EL (cell line): Measurements from ENCODE around the gene CRHR2.

ENCODE experiments used
- DNase-seq: peaks from one replicate; pipeline ENCODE4 v3.0.0-alpha.2; 2016

Gene CRHR2

GRCh38 chr7:30706316-30706715, 24.1 kb upstream of the CRHR2 start:
- no peak for DNase-seq

- no peak for DNase-seq
Measured at GRCh38 chr7:30705596-30705995, 23.3 kb upstream of the CRHR2 start.

GRCh38 chr7:30705008-30705407, 22.8 kb upstream of the CRHR2 start:
- no peak for DNase-seq

DNA sequence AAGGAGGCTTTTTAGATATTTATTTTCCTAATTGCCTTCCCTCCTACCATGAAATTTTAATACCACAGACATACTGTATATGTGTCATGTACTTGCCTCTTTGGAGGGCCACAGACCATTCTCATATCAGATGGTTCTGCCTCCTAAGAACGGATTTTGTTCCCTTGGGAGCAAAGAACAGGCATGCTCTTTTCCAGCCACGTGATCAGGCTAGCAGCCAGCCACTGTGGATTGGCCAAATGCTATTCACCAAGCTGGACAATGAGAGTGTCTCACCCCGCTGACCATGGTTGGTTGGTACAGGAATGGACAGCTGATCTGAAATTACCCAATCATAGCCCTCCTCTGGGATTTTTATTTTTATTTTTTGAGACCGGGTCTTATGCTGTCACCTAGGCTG, 21.5 kb upstream of the CRHR2 start:
- no peak for DNase-seq

DNA sequence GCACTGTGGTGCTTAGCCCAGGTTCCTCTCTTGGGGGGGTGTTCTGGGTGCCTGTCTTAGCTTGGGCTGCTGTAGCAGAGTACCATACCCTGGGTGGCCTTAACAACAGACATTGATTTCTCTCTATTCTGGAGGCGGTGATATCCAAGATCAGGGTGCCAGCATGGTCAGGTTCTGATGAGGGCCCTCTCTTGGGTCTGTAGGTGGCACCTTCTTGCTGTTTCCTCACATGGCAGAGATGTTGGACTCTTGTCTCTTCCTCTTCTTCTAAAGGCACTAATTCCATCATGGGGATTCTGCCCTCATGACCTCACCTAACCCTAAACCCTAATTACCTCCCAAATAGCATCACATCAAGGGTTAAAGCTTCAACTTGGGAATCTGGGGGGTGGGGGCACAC, 19.9 kb upstream of the CRHR2 start:
- no peak for DNase-seq

DNA sequence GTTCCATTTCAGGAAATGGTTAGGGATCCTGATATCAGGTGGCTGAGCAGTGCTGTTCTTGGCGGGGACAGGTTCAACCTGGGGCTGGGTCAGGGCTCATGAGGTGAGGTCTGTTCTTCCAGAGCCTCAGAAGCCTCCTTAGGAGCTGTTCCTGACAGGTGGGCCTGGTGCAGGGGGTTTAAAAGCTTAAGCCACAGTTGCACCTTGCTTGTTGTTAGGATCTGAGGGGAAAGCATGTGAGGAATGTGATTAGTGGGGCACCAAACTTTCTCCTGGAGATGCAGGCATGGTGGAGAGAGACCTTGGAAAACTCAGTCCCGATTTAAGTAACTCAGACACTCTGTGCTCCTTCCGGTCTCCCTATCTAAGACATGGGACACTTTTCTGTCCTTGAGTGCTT, 18.7 kb upstream of the CRHR2 start:
- no peak for DNase-seq

- no peak for DNase-seq
Measured at GRCh38 chr7:30699706-30700495, 17.6 kb upstream of the CRHR2 start.

- no peak for DNase-seq
Measured at GRCh38 chr7:30698481-30698880, 16.2 kb upstream of the CRHR2 start.

GRCh38 chr7:30697719-30698460, 15.6 kb upstream of the CRHR2 start:
- no peak for DNase-seq

- DNase-seq, result no peak
Measured at GRCh38 chr7:30694774-30695721, 12.8 kb upstream of the CRHR2 start.

DNA sequence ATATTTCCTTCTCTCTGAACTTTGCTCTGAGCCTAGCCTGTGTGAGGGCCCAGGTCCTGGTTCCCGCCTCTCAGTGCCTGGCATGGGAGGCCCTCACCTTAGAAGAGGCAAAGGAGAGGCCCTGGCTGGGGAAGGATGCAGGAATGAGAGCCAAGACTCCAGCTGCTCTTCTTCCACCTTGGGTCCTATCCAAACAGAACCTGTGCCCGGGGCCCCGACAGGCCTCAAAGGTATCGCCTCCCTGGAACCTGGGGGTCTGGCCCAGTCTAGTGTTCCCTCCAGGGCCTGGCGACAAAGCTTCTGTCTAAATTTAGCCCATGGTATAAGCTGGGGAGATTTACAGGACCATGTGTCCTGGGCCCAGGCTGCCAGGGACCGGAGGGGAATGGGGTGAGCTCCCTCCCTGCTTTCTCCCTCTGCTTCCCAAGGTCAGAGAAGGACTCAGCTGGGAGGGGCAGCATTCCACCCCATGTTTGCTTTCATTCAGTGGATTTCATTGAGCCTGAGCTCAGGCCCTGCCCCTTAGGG, 12.0 kb upstream of the CRHR2 start:
- DNase-seq, result no peak

DNA sequence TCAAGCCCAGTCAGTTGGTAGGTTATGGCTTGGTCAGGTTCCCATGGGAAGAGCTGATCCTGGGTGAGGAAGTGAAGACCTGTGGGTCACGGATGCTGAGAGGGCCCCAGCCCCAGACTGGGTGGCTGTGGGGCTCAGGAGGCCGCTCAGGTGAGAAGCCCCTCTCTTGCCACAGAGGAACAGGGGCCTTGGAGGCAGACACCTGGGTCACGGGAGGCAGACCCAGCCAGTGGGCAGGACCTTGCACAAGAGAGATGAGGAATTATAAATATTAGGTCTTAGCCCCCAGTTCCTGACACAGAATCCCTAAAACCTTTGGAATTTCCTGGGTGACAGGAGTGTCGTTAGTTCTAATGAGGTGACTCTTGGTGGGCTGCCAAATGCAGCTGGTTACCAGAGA, 10.6 kb upstream of the CRHR2 start:
- DNase-seq, result no peak

DNA sequence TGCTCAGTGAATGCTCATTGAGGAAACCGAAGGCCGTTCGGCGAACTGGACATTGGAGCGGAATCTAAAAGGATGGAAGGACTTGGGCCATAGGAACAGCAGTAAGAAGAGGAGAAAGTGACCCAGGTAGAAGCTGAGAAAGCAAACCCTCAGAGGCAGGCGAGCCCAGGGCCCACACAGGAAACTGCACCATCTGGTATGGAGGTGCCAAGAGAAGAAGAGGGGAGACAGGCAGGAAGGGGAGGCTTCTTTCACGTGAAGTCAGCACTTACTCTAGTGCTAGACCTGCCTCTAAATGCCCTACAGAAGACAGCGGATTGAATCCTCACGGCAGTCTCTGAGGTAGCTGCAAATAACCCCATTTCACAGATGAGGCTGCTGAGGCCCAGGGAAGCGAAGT, 10.2 kb upstream of the CRHR2 start:
- DNase-seq, result no peak

DNA sequence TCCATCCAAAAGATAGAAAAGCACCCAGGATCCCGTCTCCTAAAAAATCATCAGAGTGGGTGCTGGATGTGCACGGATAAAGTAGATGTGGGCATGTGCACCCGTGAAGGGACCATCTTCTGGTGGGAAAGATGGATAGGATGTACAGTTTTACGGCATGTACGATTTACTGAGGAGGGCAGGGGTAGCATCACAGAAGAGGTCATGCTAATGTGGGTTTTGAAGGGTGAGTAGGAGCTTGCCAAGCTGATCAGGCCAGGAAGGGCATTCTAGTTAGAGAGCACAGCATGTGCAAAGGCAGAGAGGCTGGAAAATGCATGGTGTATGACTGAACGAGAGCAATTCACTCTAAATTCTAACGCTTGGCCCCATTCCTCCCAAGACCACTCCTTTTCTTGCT, 7.8 kb upstream of the CRHR2 start:
- DNase-seq, result no peak

- DNase-seq, result no peak
Measured at GRCh38 chr7:30688718-30689221, 6.5 kb upstream of the CRHR2 start.

GRCh38 chr7:30687604-30688003, 5.3 kb upstream of the CRHR2 start:
- DNase-seq, result no peak

- DNase-seq, result peak; percentile 9
Measured at GRCh38 chr7:30684351-30684750, 2.1 kb upstream of the CRHR2 start.

DNA sequence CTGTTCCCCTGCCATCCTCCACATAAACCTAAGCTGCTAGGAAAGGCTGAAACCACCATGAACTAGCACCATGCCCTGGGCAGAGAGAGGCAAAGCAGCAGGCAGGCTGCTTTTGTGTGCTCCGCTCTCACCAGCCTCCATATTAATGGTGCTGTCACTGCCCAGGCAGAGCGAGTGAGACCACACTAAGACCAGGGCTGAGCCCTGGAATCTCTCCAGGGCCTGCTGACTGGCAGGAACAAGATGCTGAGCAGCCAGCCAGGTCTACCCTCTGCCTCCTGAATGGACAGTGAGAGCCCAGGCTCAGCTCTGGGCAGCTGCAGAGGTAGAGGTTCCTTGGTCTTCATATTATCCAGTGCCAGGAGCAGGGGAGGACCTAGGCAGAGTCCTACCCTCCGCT, 1.6 kb upstream of the CRHR2 start:
- DNase-seq, result no peak

- no peak for DNase-seq
Measured at GRCh38 chr7:30683306-30683705, 1.1 kb upstream of the CRHR2 start.

GRCh38 chr7:30681815-30682211, 443 bp downstream of the CRHR2 start:
- no peak for DNase-seq

- no peak for DNase-seq
Measured at GRCh38 chr7:30681331-30681797, 892 bp downstream of the CRHR2 start.

- DNase-seq, result no peak
Measured at GRCh38 chr7:30679664-30680063, 2.6 kb downstream of the CRHR2 start.

- no peak for DNase-seq
Measured at GRCh38 chr7:30678805-30679204, 3.5 kb downstream of the CRHR2 start.
